Endothelial cell (in vitro differentiated cells): ENCODE results near the gene RHAG. TPM values are rescaled to one million over a fixed set of nuclear protein-coding genes. Genes with fewer than 3 reads are reported as not detected.

ENCODE experiments used
- DNase-seq: peaks from one replicate; pipeline ENCODE4 v3.0.0; 2021; ENCODE audit warnings: low spot score
- H3K27ac Mint-ChIP-seq: one replicate; pipeline ENCODE4 v1.8.0; 2021; ENCODE audit warnings: mixed read lengths, inconsistent platforms; ENCODE audit not compliant: unreplicated experiment
- H3K27me3 Mint-ChIP-seq: one replicate; pipeline ENCODE4 v1.8.0; 2021; ENCODE audit warnings: mild to moderate bottlenecking, moderate library complexity, mixed read lengths, inconsistent platforms; ENCODE audit not compliant: unreplicated experiment
- H3K36me3 Mint-ChIP-seq: one replicate; pipeline ENCODE4 v1.8.0; 2021; ENCODE audit warnings: mild to moderate bottlenecking, low read depth, mixed read lengths, inconsistent platforms; ENCODE audit not compliant: unreplicated experiment
- H3K4me1 Mint-ChIP-seq: one replicate; pipeline ENCODE4 v1.8.0; 2021; ENCODE audit warnings: mild to moderate bottlenecking, mixed read lengths, inconsistent platforms; ENCODE audit not compliant: unreplicated experiment
- H3K4me3 Mint-ChIP-seq: one replicate; pipeline ENCODE4 v1.8.0; 2021; ENCODE audit warnings: mild to moderate bottlenecking, mixed read lengths, inconsistent platforms; ENCODE audit not compliant: unreplicated experiment
- H3K9me3 Mint-ChIP-seq: one replicate; pipeline ENCODE4 v1.8.0; 2021; ENCODE audit warnings: mixed read lengths, inconsistent platforms; ENCODE audit not compliant: unreplicated experiment
- total RNA-seq: library from RNA; stranded (reverse); fragmentation: NEBNext Ultra II Directional; extraction: Animal tissue kit (Norgen Biotek cat#: 25700); gene quantifications from one replicate; pipeline ENCODE4 v1.2.1, GENCODE V29; 2021; ENCODE audit not compliant: unreplicated experiment
- TF ChIP-seq, protein P1 (sequence below): fragments of 200-600 bp; sonication (generic); IDR thresholded peaks from one replicate; pipeline ENCODE4 v1.5.0; 2021; ENCODE audit warnings: antibody characterized with exemption; ENCODE audit not compliant: unreplicated experiment

The RHAG gene
- total RNA-seq, 1 donor from 2014 or later, result 0.46 TPM

GRCh38 chr6:49582529-49582928 lies 54.1 kb downstream of the RHAG start:
- Mint-ChIP-seq H3K9me3 (no peaks in the 10 kb centered on the region), H3K36me3 (no peaks in the 10 kb centered on the region), H3K27me3 (no peaks in the 10 kb centered on the region), H3K27ac (no peak overlapping the region), H3K4me1 (no peaks in the 10 kb centered on the region), H3K4me3 (no peak overlapping the region)
- TF ChIP-seq, protein P1, sequence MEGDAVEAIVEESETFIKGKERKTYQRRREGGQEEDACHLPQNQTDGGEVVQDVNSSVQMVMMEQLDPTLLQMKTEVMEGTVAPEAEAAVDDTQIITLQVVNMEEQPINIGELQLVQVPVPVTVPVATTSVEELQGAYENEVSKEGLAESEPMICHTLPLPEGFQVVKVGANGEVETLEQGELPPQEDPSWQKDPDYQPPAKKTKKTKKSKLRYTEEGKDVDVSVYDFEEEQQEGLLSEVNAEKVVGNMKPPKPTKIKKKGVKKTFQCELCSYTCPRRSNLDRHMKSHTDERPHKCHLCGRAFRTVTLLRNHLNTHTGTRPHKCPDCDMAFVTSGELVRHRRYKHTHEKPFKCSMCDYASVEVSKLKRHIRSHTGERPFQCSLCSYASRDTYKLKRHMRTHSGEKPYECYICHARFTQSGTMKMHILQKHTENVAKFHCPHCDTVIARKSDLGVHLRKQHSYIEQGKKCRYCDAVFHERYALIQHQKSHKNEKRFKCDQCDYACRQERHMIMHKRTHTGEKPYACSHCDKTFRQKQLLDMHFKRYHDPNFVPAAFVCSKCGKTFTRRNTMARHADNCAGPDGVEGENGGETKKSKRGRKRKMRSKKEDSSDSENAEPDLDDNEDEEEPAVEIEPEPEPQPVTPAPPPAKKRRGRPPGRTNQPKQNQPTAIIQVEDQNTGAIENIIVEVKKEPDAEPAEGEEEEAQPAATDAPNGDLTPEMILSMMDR, result no peak
- DNase-seq, result no peak

- H3K9me3 Mint-ChIP-seq, result no peaks in the 10 kb centered on the region
- no peaks in the 10 kb centered on the region for H3K27me3 Mint-ChIP-seq
- TF ChIP-seq, protein P1, result no peak
- no peak overlapping the region for H3K27ac Mint-ChIP-seq
- H3K4me3 Mint-ChIP-seq, result no peak overlapping the region
- H3K4me1 Mint-ChIP-seq, result no peaks in the 10 kb centered on the region
- DNase-seq, result no peak
- H3K36me3 Mint-ChIP-seq, result no peaks in the 10 kb centered on the region
Observed at GRCh38 chr6:49579649-49580048, 57.0 kb downstream of the RHAG start.

GRCh38 chr6:49576618-49577017 lies 60.0 kb downstream of the RHAG start:
- H3K36me3 Mint-ChIP-seq, result no peaks in the 10 kb centered on the region
- DNase-seq, result no peak
- no peak overlapping the region for H3K4me3 Mint-ChIP-seq
- no peaks in the 10 kb centered on the region for H3K4me1 Mint-ChIP-seq
- no peaks in the 10 kb centered on the region for H3K9me3 Mint-ChIP-seq
- H3K27ac Mint-ChIP-seq, result no peak overlapping the region
- H3K27me3 Mint-ChIP-seq, result no peaks in the 10 kb centered on the region
- TF ChIP-seq, protein P1, result no peak

DNA sequence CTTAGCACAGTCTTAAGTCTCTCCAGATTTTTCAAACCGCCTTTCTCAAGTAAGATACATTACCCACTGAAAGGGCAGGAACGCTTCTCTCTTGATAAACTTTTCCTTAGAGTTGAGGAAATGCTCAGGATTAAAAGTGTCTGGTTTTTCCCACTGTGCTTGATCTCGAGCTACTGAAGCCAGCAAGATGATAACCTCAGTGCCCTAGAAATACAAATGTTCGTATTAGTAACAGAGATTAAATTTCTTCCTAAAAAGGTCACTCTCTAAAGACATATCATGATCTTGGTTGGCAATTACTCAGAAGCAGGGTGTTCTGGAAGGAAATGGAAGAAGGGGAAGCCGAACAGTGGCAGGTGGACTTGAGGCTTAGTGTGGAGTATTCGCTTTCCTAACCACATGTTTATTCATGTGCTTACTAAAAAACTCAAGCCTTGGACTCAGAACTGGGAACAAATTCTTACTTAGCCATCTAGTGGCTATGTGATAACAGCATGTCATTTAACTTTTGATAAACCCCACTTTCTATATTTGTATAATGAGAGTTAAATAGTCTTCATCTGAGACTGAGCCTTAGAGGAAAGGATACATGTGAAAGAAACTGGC lies 66.1 kb downstream of the RHAG start:
- Mint-ChIP-seq H3K27ac (no peak overlapping the region), H3K4me1 (peaks cover 13% of the 10 kb centered on the region), H3K9me3 (no peaks in the 10 kb centered on the region), H3K36me3 (no peaks in the 10 kb centered on the region), H3K27me3 (peaks cover 3% of the 10 kb centered on the region), H3K4me3 (no peak overlapping the region)
- TF ChIP-seq, protein P1, result no peak
- no peak for DNase-seq

GRCh38 chr6:49565855-49566254 lies 70.8 kb downstream of the RHAG start:
- Mint-ChIP-seq H3K27ac (no peak overlapping the region), H3K27me3 (peaks cover 3% of the 10 kb centered on the region), H3K9me3 (no peaks in the 10 kb centered on the region), H3K4me1 (peaks cover 16% of the 10 kb centered on the region), H3K36me3 (peaks cover 5% of the 10 kb centered on the region), H3K4me3 (no peak overlapping the region)
- TF ChIP-seq, protein P1, result no peak
- DNase-seq, result no peak
